ENCODE data around the gene OTOP2.

DNA sequence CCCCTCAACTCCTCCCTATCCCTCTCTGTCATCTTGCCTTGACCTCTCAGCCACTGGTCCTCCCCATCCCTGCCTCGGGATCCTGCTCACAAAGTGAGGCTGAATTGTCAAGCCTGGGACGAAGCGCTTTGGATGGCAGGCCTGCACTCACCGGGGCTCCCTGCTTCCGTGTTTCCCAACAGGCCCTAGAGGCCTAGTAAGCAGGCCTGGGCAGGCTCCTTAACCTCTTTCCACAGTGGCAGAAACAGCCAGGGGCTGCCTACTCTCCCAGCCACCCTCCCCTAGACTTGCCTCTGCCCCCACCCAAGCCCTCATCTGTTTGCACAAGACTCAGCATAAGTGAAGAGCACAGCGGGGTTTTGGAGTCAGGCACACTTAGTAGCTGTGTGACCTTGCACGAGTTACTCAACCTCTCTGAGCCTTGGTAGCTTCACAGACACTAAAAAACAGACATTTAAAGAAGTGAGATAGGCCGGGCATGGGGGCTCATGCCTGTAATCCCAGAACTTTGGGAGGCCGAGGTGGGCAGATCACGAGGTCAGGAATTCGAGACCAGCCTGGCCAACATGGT is 25.6 kb upstream of the OTOP2 start:
- TF ChIP-seq CTCF (IDR thresholded peaks at IDR 0.05) (no peak), POLR2AphosphoS5 (IDR thresholded peaks at IDR 0.05; ENCODE audit: insufficient read depth in 1 of 2, low read depth in 1 of 2) (no peak)
